PC-9 (cell line): ENCODE measurements around the gene SEC31B.

ENCODE experiments used
- EZH2 ChIP-seq: fragments of 200-600 bp; sonication (generic); IDR thresholded peaks from 2 replicates; pipeline ENCODE4 v1.8.0; 2017; ENCODE audit warnings: antibody characterized with exemption, low read depth
- TF ChIP-seq, protein P1 (sequence below): fragments of 200-600 bp; sonication (generic); conservative IDR thresholded peaks from 2 replicates; pipeline ENCODE4 v1.6.1; 2017; ENCODE audit warnings: mixed run types, antibody characterized with exemption, mild to moderate bottlenecking, moderate library complexity

DNA sequence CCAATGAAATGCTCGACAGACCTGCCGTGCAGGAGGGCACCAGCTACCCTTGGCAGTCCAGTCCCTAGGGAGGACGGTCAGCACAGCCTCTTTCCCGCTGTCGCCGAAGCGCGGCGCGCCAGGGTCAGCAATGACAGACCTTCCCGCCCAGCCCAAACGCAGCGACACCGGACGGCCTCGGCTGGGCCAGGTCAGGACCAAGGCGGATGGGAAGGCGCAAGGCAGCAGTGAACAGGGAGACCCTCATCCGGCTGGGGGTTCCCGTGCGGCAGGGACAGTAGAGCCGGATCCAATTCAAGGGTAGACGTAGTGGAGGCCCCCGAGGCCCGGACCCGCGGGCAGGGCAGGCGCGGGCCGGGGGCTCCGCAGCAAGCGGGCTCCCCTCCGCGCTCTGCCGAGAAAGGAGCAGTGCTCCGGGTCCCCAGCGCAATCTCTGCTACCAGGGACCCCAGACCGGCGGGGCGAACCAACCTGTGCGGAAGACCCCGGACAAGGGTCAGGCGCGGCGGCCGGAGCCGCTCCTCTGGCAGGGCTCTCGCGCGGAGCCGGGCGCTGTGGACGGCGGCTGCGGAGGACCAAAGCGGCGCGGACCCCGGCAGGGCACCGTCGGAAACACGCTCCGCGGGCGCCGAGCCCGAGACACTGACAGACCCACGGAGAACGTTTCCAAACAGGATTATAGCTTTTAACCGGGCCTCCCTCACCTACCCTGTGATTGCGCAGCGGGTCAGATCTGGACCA, at the start of gene SEC31B:
- TF ChIP-seq, protein P1, sequence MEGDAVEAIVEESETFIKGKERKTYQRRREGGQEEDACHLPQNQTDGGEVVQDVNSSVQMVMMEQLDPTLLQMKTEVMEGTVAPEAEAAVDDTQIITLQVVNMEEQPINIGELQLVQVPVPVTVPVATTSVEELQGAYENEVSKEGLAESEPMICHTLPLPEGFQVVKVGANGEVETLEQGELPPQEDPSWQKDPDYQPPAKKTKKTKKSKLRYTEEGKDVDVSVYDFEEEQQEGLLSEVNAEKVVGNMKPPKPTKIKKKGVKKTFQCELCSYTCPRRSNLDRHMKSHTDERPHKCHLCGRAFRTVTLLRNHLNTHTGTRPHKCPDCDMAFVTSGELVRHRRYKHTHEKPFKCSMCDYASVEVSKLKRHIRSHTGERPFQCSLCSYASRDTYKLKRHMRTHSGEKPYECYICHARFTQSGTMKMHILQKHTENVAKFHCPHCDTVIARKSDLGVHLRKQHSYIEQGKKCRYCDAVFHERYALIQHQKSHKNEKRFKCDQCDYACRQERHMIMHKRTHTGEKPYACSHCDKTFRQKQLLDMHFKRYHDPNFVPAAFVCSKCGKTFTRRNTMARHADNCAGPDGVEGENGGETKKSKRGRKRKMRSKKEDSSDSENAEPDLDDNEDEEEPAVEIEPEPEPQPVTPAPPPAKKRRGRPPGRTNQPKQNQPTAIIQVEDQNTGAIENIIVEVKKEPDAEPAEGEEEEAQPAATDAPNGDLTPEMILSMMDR = no peak
- no peak for TF ChIP-seq EZH2
